NCI-H345 (cell line): ENCODE measurements around the gene EZR.
"Not testable (repeated sequence)": the region's sequence is repeated elsewhere in the genome, so short reads cannot be mapped to it uniquely, and the experiment has no call there.

Source experiments
- DNase-seq: peaks from one replicate; lab custom pipeline; 2025; lab: John Stamatoyannopoulos, UW

The EZR gene

DNA sequence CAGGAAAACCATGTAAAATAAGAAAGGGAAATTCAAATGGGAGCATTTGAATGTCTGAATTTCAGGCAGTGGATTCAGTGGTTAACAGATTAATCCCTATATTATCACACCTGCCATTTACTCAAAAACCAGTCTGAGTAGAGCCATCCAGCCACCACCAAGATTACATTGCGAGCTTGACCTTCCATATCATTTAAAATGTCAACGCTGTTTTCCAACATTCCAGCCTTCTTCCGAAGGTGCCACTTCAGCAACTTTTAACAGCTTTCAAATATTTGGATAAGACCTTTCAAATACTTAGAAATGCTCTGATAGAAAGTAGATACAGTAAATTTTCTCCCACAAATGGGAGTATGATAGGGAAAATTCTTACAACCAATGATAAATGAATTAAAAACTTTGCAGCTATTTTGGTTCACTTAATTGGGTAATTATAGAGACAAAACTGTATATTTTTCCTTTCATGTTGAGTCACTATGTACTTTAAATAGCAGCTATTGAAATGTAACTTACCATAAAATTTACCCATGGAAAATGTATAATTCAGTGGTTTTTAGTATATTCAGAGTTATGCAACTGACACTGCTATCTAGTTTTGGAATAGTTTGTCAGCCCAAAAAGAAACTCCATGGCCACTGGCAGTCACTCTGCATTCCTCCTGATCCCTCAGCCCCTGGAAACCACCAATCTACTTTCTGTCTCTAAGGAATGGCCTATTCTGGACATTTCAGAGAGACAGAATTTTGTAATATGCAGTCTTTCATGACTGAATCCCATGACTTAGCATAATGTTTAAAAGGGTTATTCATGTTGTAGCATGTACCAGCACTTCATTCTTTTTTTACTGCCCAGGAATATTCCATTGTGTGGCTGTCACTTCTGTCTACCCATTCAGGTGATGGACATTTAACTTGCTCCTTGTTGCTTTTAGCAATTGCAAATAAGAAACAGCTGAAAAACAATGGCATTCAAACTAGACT is 21.5 kb downstream of the EZR start:
- no peak for DNase-seq

GRCh38 chr6:158796353-158796752 is 22.8 kb downstream of the EZR start:
- no peak for DNase-seq

DNA sequence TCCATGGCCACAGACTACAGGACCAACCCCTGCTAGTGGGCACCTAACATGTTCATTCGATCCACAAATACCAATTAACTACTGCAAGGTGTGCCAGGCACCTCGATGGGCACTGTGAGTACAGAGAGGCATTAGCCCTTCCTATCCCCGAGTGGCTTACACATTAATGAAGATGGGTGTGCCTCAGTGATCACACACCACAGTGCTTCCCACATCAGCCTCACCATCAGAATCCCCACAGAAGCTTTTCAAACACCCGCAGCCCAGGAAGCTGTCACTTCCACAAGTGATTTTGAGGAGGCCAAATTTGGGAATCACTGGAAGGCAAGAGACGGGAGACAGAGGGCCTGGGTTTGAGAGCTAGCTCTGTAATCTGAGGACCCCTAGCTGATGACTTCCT is 23.7 kb downstream of the EZR start:
- DNase-seq: no peak

- no peak for DNase-seq
These were observed 25.7 kb downstream of the EZR start for GRCh38 chr6:158793432-158793831.

DNA sequence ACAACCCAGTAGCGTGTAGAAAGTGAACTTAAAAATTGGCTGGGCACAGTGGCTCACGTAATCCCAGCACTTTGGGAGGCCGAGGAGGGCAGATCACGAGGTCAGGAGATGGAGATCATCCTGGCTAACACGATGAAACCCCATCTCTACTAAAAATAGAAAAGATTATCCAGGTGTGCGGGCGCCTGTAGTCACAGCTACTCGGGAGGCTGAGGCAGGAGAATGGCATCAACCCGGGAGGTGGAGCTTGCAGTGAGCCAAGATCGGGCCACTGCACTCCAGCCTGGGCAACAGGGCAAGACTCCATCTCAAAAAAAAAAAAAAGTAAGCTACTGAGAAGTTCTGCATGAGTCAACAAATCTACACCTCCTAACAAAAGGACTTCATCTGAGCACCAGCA is 26.7 kb downstream of the EZR start:
- DNase-seq: not testable (repeated sequence)

DNA sequence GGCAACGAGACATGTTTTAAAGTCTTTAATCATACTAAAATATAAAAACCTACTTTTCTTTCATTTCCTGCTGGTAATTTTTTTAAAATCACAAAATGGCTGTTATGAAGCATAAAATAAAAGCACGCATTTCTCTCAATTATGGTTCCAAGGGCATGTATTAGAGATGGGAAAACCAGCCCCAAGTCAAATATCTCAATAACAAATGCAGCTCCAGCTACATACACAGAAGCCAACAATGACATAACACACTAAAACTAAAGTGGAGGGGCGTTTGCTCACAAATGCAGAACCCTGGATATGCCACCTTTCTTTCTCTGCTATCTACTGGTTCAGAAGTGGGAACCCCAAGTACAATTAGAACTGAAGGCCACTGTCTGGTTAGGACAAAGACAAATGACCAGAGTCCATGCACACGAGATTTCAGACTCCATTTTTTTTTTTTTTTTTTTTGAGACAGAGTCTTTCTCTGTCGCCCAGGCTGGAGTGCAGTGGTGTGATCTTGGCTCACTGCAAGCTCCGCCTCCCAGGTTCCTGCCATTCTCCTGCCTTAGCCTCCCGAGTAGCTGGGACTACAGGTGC is 27.8 kb downstream of the EZR start:
- DNase-seq: no peak

DNA sequence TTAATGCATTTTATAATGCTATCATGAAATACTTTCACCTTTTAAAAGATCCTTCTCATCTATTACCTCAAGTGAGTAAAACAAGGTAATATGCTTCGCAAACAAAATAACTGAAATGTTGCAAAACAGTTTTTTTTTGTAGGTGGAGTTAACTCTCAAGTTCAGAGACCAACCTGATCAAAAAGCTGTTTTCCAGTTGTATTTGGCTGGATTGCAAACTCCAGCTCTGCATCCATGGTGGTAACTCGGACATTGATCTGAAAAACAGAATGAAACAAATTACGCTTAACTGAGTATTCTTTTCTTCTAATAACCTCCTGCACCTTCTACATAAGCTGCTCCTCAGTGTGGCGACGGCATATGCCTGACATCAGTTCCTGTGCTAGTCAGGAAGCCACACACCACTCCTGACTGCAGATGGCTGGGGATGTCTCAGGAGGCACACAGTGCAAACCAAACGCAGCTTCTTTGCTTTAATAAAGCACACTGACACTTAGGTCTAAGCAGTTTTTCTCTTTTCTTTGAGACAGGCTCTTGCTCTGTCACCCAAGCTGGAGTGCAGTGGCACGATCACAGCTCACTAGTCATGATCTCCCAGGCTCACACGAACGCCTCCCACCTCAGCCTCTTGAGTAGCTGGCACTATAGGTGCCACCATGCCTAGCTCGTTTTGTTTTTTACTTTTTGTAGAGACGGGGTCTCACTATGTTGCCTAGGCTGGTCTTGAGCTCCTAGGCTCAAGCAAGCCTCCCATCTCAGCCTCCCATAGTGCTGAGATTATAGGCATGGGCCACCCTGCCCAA is 29.9 kb downstream of the EZR start:
- no peak for DNase-seq

DNA sequence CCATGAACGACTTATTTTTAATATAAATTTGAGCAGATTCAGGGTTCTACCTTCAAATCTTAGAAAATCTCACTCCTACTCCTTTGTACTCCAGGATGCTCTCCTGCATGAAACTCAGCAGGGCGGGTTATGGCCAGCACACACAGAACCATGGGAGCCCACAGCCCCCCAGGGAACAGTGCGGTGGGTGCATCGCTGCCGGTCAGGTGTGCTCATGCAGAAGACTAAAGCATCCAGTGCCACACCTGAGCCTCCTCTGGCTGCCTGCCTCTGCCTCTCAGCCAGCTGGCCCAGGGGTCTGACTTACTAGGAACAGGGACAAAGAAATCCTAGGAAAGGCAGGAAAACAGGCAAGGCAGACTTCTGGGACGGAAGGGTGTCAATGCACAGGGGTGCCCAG is 31.8 kb downstream of the EZR start:
- no peak for DNase-seq

- no peak for DNase-seq
These were observed 32.4 kb downstream of the EZR start for GRCh38 chr6:158786645-158787304.

DNA sequence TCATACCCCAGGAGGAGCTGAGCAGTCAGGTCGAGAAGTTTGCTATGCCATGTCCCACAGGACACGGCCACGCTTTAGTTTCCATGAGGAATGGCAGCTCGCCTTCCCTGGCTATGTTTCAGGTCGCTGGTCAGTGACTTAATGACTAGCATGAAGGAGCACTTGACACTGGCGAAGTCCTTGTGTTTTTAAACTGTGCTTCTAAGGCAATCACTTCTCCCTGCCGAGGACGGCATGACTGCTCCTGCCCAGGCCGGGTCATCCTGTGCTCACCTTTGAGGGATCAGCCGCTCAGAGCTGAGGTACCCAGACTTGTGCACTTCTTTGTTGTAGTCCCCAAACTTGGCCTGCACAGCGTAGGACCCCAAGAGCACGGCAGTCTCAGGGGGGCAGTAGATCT is 34.1 kb downstream of the EZR start:
- DNase-seq: no peak

GRCh38 chr6:158784505-158784904 is 34.7 kb downstream of the EZR start:
- no peak for DNase-seq

GRCh38 chr6:158783851-158784250 is 35.3 kb downstream of the EZR start:
- DNase-seq: no peak

- no peak for DNase-seq
These were observed 36.1 kb downstream of the EZR start for GRCh38 chr6:158783167-158783450.

DNA sequence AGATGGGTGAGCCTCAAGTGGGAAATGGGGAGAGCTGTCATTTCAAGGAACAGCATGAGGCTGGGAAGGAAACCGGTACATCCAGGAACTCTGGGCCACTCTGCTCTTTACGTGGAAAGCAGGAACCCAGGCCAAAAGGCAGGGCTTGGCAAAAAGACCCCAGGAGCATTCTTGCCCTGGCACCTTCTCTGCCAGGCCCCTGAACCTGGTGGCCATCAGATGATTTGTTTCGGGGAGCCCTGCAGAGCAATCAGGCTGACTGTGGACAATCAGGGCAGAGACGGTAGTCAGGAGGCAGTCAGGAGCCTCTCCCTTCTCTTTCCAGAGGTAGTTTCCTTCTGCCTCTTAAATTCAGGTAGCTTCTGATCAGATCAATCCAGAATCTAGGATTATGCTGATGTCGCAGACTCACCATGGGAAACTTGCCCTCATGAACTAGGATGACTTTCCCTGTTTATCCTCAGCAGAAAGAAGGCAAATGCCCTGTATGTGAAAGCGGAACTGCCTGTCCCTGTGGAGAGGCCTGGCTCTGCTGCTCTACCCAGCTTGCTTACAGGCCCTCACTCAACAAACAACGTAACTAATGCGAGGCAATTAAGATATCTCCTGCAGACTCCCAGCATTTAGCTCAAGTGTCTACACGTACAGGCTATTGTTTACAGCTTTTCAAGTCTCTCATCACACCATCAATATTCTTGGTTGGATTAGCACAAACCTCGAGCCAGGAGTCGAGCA is 36.6 kb downstream of the EZR start:
- DNase-seq: no peak

GRCh38 chr6:158781692-158782373 is 37.3 kb downstream of the EZR start:
- DNase-seq: no peak

GRCh38 chr6:158780988-158781691 is 38.0 kb downstream of the EZR start:
- DNase-seq: no peak

DNA sequence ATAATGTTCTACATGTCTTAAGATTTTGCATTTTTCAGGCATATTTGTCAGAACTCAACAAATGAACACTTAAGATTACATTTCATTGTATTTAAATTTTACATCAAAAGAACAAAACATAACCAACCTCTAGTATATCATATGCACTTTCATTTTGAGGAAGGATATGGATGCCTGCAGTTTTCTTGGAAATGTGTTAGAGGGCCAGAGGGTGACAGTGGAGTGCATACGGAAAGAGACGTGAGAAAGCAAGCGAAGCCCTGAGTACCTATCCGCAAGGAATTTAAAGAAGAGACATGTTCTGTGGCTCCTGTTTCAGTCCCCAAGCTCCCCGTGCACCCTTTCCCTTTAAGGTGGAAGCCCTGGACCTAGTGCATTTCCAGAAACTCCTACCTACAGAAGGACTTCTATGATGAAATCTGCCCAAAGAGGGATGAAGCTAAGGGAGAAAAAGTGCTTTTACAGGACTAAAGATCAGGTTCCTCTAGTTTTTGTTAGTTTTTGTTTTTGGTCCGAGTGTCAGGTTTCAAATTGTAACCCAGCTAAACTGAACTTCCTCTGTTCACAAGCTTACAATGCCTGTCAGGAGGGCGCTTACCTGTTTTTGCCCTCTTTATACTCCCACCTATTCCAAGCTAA is 38.8 kb downstream of the EZR start:
- no peak for DNase-seq

DNA sequence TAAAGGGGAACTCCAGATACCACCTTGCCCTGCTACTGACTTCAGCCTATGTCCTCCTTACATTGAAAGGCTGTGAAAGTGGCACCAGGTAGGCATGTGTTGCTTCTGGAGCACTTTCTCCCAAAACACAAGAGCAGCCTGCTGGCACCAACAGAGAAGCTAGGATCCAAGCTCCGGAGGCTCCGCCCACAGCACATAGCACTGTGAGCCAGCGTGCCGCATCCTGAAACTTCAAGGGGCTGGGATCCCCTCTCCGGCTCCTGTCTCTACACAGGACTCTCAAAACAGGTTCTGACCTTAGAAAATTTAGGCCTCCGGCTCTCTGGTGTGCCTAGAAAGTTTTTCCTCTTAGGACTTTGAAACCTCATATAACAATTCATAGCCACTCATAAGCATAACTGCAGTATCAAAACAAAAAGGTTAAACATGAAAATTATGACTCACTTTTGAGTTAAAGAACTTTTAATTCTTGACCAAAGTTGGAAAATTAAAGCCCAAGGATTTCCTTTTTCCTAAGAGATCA is 41.1 kb downstream of the EZR start:
- DNase-seq: no peak

- no peak for DNase-seq
These were observed 41.7 kb downstream of the EZR start for GRCh38 chr6:158777510-158777909.

DNA sequence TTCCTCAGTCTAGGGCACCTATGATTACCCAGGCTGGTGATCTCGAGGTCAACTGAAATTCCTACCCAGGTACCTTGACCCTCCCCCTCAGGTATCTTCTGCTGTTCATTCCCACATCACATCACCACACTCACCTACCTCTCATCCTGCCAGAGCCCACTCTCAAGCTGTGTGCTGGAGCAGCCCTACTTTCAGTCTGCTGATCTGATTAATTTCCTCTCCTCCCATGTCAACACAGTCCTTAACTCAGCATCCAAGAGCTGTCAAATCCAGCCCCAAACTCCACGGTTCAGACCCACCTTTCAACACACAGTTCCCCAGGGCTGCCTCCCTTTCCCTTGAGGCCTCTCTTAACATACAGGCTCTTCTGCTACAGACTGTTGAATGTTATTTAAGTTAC is 42.4 kb downstream of the EZR start:
- no peak for DNase-seq
